GM18951 (cell line): ENCODE results near the gene OR2D3.
"Not testable (repeated sequence)": the region's sequence is repeated elsewhere in the genome, so short reads cannot be mapped to it uniquely, and the experiment has no call there.

Experiments
- POLR2A ChIP-seq: IDR thresholded peaks from 4 replicates; pipeline ENCODE4 v1.6.1; 2011; ENCODE audit warnings: mild to moderate bottlenecking; ENCODE audit not compliant: insufficient read length, insufficient read depth; ENCODE audit errors: extremely low read depth
- in situ Hi-C: fragments of 300-500 bp; cut with MboI; formaldehyde crosslinking; loops from one replicate; pipeline ENCODE4 v1.12.0; 2022; ENCODE audit warnings: low sequenced_read_pairs, mixed read lengths, inconsistent platforms; ENCODE audit not compliant: unreplicated experiment

OR2D3 gene

GRCh38 chr11:6911378-6911777 lies 9.4 kb upstream of the OR2D3 start:
- no peak for TF ChIP-seq POLR2A
- in situ Hi-C loops: no loop called here

DNA sequence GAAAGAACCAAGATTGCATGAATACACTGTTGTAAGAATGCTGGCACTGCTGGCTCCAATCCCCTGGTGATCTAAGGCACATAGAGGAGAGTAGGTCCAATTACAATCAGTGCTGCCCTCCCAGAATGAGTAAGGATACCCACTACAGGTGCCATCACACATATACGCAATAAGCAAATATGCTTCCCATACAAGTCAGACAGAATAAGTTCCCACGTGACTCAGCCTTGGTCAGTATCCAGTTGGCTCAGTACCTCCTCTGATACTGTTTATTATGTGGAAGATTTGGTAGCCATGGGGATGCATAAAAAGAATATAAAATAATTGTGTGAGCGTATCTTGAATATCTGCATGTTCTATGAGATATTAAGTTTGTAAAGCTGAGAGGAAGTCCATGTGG lies 8.9 kb upstream of the OR2D3 start:
- no peak for TF ChIP-seq POLR2A
- in situ Hi-C loops: no loop called here

- TF ChIP-seq POLR2A: no peak
- in situ Hi-C loops: no loop called here
These were observed 1.1 kb upstream of the OR2D3 start for GRCh38 chr11:6919698-6920097.

GRCh38 chr11:6925007-6925577 lies 4.3 kb downstream of the OR2D3 start:
- no peak for TF ChIP-seq POLR2A
- in situ Hi-C loops: no loop called here

GRCh38 chr11:6925636-6926207 lies 4.9 kb downstream of the OR2D3 start:
- no peak for TF ChIP-seq POLR2A
- in situ Hi-C loops: no loop called here

DNA sequence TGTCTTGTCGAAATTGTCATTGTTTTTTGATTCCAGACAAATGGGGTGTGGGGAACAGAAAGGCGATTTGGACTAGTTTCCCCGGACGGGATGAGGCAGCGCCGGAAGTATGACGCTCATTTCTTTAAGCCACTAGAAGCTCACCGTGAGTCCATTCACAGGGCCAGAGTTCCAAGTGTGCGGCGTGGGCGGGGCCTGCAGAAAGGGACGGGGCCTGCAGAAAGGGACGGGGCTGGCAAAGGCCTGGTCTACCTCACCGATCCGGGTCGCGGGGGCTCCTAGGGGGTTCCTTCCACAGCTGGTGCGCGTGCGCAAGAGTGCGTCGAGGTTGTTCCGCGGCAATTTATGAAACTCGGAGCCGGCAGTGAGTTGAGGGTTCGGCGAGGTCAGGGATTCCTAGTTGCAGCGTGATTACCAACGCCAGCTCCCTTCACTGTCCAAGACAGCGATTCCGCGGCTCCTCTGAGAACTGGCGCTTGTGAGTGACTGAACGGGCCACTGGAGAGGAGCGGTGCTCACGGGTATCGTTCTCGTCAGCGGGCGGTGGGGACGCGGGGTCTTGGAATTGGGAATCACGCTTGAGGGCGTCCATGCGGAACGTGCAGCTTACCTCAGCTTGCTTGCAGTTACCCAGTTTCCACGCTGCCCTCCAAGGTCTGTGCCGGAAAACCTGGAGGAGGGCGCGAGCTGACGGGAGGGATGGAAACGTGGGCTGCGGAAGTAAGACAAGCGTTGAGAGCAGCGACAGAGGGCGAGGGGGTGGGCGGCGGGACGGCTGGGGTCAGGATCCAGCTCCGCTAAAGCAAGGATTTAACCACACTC lies 5.6 kb downstream of the OR2D3 start, which contains the start of gene ZNF215:
Gene ZNF215, plus strand, starts transcription at position 219 of the 822 bp plus-strand sequence. CDS start 5,847 bp downstream, outside the sequence.
- in situ Hi-C loops: no loop called here
- TF ChIP-seq POLR2A: peak; percentile 61

GRCh38 chr11:6927030-6927617 lies 6.3 kb downstream of the OR2D3 start:
- TF ChIP-seq POLR2A: no peak
- in situ Hi-C loops: no loop called here

- in situ Hi-C loops: no loop called here
- no peak for TF ChIP-seq POLR2A
These were observed 8.1 kb downstream of the OR2D3 start for GRCh38 chr11:6928916-6929315.

GRCh38 chr11:6931146-6931713 lies 10.4 kb downstream of the OR2D3 start:
- in situ Hi-C loops: no loop called here

GRCh38 chr11:6932145-6932544 lies 11.3 kb downstream of the OR2D3 start:
- no peak for TF ChIP-seq POLR2A

More at GRCh38 chr11:6931146-6931713, 10.4 kb downstream of the OR2D3 start:
- no peak for TF ChIP-seq POLR2A

DNA sequence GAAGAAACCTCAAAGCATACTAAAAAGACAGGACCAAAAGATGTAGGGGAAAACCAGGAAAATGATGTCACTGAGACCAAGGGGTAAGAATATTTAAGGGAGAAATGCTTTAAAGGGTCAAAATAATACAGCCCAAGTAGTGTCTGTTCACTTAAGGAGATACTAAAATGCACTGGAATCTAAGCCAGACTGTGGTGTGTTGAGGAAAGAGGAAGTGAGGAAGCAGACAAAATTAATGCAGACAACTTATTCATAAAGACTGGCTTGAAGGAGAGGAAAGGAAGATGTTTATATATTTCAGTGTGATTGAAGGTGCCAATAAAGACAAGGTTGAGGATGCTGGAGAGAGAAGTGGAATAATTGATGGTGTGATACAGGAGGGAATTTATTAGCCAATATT lies 21.2 kb downstream of the OR2D3 start:
- TF ChIP-seq POLR2A: no peak
- in situ Hi-C loops: no loop called here

More at GRCh38 chr11:6932145-6932544, 11.3 kb downstream of the OR2D3 start:
- in situ Hi-C loops: no loop called here

DNA sequence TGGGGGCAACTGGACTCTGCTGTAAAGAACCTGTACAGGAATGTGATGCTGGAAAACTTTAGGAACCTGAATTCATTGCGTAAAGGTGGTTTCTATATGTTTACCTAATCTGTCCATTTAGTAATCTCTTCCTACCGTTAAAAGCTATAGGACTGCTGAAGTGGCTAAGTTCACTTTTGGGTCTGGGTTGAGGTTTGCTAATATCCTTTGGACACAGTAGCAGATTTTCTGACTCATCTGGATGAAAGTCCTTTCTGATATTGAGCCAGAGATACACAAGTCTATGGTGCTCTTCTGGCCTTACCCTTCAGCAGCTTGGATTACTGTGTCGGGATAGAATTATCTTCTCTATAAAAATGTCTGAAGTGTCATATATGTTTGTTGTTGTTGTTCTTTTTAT lies 22.3 kb downstream of the OR2D3 start:
- no peak for TF ChIP-seq POLR2A

GRCh38 chr11:6954248-6954647 lies 33.4 kb downstream of the OR2D3 start:
- in situ Hi-C loops: not testable (repeated sequence)

More for the DNA sequence above, 22.3 kb downstream of the OR2D3 start:
- in situ Hi-C loops: no loop called here
